HG02840 (cell line): Measurements from ENCODE around the gene KLHDC8B.

Source experiments
- ATAC-seq: cut with Tn5 transposase; IDR thresholded peaks from one replicate; pipeline ENCODE4 v1.9.1; 2021; ENCODE audit warnings: mild to moderate bottlenecking, moderate library complexity, moderate number of reproducible peaks; ENCODE audit not compliant: unreplicated experiment, low FRiP score

The KLHDC8B gene

DNA sequence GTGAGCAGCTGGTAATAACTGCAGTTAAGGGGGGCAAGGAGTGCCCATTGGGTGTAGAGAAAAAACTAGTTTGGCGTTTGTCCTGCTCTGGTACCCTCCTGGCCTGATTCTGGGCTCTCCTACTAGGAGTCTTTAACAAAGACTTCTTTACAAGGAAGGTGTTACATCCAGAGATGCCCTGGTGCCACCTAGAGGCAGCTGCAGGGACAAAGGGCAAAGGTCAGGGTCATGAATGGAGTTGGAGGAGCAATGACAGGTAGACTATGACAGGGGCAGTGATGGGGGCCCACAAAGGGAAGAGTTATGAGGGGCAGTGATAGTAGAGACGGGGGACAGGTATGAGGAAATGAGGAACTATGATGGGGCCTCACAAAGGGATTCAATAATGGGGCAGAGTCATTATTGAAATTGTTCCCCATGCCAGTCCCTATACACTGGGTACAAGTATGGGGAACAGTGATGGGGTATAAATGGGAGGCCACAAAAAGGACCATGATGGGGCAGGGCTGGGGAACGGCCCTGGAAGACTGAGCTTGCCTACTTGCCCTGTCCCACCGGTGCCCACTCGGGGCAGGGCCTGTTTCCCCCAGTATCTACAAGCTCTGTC is 13.2 kb upstream of the KLHDC8B start:
- no peak for ATAC-seq

DNA sequence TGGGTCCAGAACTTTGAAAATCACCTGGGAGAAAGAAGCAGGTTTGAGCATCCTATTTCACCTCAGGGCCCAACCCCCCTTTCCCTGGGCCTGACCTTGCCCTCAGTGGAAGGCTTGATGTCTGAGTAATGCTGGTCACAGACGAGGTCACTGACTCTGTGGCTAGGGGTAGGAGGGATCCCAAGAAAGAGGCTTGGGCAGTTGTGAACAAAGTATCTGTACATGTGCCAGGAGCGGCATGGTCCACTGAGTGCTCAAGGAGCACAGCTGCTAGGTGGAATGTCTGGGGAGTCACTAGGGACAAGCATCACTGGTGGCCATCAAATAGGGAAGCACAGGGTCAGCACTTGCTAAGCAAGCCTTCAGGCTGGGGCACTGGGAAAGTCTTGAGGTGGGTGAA is 12.6 kb upstream of the KLHDC8B start:
- no peak for ATAC-seq

DNA sequence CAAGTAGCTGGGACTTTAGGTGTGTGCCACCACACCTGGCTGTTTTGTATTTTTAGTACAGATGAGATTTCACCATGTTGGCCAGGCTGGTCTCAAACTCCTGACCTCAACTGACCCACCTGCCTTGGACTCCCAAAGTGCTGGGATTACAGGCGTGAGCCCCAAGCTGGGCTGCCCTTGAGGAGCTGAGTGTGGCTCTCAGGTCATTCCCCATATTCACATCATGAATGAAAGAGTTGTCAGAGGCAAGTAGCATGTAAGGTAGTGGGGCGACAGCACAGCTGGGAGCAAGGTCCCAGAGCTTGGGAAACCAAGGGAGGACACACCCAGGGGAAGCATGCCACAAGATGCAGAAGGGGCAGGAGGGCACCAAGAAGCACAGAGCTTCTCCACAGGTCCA is 10.2 kb upstream of the KLHDC8B start:
- no peak for ATAC-seq

DNA sequence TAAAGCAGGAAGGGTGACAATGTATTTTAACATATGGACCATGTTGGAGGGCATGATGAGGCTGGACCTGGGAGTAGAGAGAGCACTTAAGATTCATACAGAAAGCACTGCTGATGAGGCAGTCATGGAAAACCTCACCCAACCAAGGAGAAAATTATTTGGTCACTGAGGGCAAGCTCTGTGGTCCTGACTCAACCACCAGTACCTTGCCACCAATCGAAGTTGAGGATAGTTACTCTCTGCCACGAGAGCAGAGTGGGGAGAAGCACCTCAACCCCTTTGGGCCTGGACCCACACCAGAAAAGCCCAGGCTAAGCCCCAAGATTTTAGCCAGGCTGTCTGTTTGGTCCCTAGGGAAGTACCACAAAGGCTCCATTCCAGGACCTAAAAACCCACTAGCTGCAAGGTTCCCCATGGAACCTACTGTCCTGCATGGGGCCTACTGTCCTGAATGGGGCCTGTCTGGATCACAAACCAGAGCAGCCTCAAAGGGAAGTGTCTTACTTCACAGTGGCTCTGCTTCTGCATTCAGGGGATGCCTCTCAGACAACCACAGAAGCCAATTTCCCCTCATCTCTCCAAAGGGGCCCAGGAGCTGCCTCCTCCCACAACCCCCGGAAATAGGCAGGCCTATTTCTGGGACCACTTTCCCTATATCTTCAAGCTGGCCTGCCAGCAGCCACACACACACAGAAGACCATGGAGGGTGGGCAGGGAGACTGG is 9.4 kb upstream of the KLHDC8B start:
- no peak for ATAC-seq

DNA sequence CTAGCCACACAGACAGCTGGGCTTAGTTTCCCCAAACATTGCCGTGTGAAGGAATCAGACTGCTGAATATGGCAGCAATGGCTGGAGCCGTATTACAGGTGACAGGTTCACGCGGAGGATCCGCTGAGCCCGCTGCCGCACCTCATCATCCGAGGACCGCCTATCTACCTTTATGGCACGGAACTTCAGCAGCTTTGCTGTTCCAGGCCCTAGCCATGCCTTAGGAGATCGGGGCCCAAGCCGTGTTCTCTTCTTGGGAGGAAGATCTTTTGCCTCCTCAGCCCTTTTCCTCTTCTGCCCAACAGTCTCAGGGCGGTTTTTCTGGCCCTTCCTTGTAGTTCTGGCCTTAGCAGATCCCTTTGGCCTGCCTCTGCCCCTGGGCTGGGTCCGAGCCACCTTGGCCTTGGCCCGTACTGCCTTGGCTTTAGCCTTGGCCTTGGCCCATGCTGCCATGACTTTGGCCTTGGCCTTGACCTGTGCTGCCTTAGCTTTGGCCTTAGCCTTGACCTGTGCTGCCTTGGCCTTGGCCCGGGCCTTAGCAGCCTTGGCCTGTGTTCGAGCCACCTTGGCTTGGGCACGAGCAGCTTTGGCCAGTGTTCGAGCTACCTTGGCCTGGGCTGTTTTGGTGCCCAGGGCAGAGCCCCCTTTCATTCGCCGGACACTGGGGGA is 8.5 kb upstream of the KLHDC8B start:
- ATAC-seq: no peak

DNA sequence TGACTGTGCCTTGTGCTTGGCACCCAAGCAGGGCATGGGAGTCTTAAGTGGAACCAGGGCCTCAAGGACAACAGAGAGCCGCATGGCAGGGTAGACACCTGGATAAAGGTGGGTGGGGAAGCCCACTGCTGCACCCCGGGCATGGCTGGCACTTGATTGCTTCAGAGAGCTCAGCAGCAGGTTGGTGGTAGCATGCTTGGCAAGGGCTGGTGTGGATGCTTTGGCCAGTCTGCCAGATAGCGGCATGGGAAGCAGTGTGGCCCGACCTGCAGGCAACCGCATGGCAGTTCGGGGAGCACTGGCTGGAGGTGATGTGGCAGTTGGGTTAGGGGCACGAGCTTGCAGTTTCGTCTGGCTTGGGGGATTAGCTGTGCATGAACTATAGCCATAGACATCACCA is 7.8 kb upstream of the KLHDC8B start:
- no peak for ATAC-seq

DNA sequence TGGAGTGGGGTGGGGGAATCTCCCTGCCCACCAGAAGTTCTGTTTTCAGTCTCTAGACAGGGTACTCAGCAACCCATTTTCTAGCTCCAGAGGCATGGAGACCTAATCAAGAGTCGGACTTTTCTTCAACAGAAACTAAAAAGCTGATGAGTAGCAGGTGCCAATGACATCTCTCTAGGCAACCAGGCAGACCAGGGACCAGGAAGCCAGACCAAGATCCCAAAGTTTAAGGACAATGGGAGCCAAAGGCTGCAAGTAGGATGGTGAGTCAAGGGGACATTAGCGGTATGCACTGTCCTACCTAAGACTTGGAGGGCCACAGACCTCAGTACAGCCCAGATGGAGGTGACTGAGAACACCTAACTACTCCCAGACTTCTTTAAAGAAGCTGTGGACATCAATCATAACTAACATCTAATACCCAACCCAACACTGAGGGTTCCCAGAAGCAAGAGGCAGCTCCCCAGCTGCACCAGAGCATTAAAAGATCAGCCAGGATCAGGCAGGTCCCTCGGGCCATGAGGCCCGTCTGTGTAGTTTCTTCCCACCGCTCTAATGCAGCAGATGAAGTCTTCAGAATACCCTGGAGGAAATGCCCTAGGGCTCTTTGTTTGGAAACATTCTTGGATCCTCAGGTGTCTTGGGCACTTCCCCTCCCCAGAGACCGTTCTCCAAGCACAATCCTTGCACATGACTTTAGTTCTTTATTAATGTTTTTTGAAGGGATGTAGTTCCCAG is 6.2 kb upstream of the KLHDC8B start:
- ATAC-seq: no peak

DNA sequence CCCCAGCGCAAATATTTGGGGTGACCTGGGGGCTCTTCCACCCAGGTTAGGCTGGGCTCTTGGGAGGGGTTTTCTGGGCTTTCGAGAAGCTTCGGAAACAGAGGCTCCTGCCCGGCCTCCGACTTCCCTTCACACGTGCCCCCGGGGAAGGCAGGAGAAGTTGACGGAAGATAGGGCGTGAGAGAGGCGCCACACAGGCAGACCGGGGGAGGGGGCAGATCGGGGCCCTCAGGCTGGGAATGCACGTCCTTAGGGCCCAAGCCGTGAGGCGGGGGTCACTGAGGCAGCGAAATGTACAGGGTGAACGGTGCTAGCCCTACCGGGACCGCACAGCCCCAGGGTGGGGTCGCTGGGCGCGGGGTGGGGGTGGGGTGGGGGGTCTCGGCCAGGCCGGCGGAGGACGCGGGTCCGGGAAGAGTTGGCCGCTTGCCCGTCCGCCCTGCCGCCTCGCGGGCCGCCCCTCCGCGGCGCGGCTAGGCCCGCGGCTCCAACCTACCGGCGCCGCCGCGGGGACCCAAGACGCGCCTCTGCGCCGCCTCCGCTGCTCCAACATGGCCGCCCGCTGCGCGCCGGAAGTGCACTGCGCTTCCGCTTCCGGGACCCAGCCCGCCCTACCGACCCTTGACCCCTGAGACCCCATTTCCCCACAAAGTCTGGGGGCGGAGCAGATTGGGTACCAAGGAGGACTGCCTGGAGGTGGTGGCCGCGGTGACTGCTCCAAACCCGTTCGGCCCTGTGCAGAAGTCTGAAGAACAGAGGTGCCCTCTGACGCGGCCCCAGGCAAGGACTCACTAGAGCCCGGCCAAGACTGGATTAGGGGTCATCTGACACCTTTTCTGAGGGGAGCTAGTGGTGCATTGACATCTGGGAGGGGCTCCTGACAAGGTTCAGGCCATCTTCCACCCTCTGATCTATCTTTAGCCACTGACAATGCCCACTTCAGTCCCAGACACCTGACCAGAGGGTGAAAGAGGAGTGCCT is 5.3 kb upstream of the KLHDC8B start, which contains the start of gene CCDC71:
TSS of gene CCDC71 (minus strand) at position 561 of the 981 bp plus-strand sequence. CDS start 2,123 bp downstream, outside the sequence.
- ATAC-seq: no peak

DNA sequence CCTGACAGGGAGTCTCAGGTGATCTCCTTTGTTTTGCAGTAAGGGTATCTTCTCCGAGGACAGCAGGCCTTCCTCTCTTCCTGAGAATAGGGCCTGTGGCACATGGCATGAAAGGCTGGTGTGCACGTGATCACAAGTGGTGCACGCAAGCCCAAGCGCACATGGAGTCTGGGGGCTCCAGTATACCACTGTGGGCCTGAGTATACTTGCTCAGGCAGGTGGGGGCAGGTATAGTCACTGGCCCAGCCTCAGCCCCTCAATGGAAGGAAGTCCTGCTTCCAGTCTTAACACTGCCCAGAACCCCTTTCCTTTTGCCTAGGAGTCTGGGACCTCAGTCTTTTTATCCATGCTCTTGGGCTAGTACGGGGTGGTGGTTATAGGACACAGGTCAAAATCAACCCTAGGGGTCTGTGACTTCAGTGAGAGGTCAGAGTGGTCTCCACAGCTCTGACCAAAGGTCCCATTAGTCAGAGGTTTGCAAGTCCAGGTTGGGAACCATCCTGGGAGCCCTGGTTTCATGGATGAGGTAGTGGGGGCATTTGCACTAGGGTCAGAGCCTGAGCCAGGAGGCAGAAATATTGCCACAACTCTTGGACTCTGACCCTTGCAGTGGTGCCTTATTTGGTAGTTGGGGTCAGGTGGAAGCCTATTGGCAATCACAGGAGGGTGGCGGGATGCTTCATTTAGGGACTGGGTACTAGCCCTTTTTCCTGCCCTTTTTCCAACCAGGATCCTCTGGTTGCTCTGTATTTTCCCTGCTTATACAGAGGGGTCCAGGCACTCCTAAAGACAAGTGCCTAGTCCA is 4.4 kb upstream of the KLHDC8B start:
- ATAC-seq: no peak

DNA sequence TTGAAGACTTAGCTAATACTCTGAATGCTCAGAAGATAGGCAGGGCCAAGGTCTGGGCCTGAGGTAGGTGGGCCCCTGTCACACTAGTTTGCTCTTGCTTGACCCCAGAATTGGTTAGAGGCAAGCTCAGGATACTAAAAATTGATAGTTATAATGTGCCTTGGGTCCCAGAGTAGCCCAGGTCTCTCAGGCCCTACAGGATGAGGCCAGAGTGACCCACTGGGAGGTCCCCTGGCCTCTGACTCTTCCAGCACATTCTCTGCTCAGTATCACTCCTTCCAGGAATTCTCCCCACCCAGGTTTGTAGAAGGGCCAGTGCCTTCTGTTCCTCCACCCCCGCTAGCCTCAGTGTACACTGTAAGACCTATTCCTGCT is 667 bp upstream of the KLHDC8B start:
- no peak for ATAC-seq

DNA sequence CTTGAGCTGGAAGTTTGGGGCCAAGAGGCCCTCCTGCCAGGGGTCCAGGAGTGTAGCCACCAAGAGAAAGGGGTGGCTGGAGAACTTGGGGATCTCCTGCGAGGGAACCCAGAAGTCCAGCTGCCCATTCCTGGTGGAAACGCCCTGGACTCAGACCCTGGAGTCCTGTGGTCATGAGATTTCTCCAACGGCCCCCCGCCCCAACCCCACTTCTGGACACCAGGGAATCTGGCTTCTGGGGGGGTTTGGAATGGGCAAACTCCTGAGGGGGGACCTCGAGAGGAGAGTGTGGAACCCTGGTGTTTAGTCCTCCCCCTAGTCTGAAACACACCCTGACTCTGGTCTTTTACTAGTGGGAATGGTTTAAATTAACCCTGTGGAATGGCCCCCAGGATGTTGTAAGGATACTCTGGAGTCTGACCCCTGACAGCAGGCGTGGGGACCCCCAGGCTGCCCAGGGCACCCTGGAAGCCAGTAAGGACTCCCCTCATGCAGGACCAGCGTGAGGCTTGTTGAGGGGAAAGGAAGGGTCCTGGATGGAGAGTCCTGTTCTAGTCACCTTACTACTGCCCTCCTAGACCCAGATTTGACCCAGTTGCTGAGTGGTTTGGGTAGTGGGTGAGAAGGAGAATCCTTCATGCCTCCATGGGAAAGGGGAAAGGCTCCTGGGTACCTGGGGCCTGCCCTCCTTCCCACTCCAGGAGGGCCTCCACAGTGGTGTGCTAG is 540 bp downstream of the KLHDC8B start:
- no peak for ATAC-seq

DNA sequence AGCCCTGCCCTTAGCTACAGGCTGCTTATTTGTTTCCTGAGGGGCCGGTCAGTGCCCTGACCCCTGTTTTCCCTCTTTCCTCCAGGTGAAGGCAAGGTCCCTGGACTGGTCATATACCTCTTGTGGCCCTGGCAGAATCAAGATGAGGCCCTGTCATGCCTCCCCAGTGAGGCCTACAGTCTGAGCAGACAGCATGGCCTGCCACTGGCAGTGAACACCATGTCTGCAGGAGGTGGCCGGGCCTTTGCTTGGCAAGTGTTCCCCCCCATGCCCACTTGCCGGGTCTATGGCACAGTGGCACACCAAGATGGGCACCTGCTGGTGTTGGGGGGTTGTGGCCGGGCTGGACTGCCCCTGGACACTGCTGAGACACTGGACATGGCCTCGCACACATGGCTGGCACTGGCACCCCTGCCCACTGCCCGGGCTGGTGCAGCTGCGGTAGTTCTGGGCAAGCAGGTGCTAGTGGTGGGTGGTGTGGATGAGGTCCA is 1.2 kb downstream of the KLHDC8B start:
- no peak for ATAC-seq

DNA sequence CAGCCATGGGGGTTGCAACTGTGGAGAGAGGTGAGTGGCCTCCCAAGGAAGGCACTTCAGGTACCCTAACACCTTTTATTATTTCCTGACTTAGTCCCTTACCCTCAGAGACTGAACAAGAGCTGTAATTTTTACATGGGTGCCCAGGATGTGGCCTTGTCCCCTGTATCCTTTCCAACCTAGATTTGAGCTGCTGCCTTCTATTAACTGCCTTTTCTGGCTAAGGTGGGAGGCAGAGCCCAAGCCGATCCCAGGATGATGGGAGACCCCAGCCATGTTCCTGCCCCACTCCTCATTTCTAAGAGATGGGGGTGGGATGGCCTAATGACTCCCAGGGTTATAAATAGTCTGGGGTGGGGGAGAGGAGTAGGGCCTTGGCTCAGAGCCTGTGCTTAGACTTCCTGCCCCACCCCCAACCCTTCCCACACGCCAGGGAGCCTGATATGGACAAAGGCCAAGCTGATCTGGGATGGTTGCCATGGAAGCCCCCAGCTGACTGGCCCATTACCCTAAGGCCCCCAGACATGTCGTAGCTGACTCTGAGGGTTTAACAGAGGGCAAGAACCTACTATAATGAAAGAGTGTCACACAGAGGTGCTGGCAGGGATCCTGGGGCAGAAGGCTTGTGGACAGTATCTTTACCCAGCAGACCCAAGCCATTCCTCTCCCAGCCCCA is 1.9 kb downstream of the KLHDC8B start:
- no peak for ATAC-seq

DNA sequence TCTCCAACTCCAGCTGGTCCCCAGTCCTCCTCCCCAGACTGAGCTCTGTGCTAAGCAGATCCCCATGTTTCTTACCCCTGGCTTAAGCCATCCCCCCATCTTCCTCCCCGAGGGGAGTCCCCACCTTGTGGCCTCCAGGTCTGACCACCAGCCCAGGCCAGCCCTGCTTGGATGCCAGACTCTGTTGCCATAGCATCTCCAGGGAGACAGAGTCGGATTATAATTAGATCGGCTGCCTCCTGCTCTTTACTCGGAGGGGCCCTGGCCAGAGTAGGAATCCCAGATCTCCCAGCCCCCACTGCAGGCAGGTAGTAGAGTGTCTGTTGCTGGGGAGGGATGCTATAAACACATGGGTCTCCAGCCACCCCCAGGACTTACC is 2.4 kb downstream of the KLHDC8B start:
- ATAC-seq: no peak

DNA sequence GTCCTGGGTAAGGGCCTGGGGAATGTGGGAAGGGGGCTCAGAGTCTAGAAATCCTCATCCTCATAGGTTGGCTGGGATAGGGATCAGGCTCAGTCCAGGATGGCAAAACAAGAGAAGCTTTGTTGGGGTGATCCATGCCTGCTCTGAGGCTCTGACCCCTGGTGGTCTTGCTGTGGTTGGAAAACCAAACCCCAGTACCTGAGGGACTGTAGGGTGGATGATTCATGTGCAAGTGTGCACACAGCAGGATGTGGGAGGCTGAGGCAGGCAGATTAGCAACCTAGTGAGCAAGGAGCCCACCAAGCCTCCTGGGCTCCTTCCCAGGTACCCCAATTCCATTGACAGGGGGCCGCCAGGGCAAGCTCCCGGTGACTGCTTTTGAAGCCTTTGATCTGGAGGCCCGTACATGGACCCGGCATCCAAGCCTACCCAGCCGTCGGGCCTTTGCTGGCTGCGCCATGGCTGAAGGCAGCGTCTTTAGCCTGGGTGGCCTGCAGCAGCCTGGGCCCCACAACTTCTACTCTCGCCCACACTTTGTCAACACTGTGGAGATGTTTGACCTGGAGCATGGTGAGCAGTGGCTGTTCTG is 3.1 kb downstream of the KLHDC8B start:
- ATAC-seq: no peak

DNA sequence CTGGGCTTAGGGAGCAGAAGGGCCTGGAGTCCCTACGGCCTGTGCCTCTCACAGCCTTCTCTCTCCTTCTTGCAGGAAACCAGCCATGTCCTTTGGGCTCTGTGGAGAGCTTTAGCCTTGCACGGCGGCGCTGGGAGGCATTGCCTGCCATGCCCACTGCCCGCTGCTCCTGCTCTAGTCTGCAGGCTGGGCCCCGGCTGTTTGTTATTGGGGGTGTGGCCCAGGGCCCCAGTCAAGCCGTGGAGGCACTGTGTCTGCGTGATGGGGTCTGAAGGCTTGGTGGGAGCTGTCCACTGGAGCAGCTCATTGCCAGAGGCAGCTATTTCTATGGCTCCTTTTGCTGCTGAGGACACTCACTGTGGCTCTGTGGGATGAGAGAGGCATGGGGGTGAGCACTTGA is 4.1 kb downstream of the KLHDC8B start:
- ATAC-seq: no peak

DNA sequence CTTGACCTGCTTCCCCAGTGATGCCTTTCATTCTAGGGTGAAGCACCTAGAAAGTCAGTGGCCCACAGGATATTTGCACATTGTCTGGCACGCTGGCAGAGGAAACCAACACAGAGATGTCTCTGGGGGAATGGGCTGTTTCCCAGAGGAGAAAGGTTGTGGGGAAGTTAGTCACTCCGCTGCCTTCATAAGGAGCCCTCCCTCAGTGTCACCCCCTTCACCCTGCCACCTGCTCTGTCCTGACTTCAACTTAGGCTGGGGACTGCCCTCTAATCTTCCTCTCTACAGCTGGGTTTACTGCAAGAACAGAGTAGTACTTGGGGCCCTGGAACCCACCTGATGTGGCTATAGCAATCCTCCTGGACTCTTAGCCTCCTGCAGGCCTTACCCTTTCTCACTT is 5.7 kb downstream of the KLHDC8B start:
- no peak for ATAC-seq
